ENCODE data around the gene HNRNPA3.
"Not testable (repeated sequence)": the region's sequence is repeated elsewhere in the genome, so short reads cannot be mapped to it uniquely, and the experiment has no call there.

HNRNPA3 gene

GRCh38 chr2:177212106-177212890, at the start of gene HNRNPA3:
Gene HNRNPA3 (plus strand): TSS chr2:177212794. CDS start chr2:177212800, 6 bp downstream.
- DNase-seq: peak; percentile 93 to 100 (median 99)

DNA sequence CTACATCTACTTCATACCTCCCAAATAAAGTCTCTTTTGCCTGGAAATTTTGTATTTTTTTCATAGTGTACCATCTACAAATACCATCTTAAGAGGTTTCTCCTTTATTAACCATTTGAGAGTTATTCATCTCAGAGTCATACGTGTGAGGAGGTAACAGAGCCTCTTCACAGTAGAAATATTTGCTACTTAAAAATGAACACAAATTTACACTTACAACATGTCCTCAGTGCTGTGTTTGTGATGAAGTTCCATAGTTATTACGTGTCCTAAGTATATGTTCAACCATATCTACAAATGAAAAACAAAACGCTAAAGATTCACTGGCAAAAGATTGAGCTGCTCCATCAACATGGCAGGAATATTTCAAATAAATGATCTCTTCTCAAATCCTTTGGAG, 48.5 kb upstream of the HNRNPA3 start:
- no peak for DNase-seq

- DNase-seq: peak in 55 of 56 donors; percentile 11 to 93 (median 77)
Measured at GRCh38 chr2:177164584-177165052, 48.0 kb upstream of the HNRNPA3 start.

DNA sequence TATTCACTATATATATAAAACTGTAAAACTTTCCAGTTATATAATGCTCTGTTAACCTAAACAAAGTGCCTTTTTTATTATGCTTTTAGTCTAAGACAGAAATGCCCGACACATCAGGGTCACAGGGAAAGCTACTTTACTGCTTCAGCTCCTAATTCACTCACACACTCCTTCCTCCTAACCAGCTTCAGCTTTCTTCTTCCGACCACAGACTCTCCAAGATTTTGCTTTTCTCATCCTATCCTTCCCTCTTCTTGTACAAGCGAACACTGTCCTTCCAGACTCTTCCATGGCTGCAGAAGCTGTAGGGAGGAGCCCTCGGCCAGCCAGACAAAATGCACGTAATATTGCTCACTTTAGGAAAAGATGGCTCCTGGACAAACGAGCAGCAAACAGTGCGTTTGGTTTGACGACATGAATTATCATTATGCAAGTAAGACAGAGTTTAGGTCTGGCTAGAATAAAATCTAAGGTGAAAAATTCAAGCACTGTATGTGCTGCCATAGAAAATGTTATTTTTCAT, 47.5 kb upstream of the HNRNPA3 start:
- peak in 47 of 56 donors; percentile 5 to 78 (median 38) for DNase-seq

GRCh38 chr2:177165721-177166711, 46.6 kb upstream of the HNRNPA3 start:
- DNase-seq: peak in 17 of 56 donors; percentile 3 to 43 (median 14)

- DNase-seq: no peak
Measured at GRCh38 chr2:177169810-177170514, 42.6 kb upstream of the HNRNPA3 start.

- no peak for DNase-seq
Measured at GRCh38 chr2:177171418-177171865, 41.2 kb upstream of the HNRNPA3 start.

- no peak for DNase-seq
Measured at GRCh38 chr2:177172034-177172880, 40.3 kb upstream of the HNRNPA3 start.

DNA sequence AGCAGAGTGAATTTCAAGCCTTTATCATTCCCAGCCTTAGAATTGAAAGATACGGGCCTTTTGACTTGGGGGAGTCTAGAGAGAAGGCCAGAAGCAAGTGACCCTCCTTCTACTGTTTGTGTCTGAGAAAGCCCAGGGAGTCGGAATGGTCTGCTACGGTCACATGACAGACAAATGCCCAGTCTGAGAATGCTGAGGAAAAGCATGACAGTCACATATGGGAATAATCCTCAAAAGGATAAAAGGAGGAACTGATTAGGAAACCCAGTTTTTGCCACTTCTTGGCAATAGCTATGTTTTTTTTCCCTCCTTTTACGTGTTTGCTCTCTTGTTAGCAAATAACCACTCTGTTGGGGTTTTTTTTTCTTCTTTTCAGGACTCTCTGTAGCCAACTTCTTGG, 38.1 kb upstream of the HNRNPA3 start:
- no peak for DNase-seq

GRCh38 chr2:177175917-177176668, 36.5 kb upstream of the HNRNPA3 start:
- no peak for DNase-seq

GRCh38 chr2:177178797-177179196, 33.8 kb upstream of the HNRNPA3 start:
- DNase-seq: no peak

GRCh38 chr2:177179227-177179626, 33.4 kb upstream of the HNRNPA3 start:
- no peak for DNase-seq

GRCh38 chr2:177179671-177180070, 32.9 kb upstream of the HNRNPA3 start:
- not testable (repeated sequence) for DNase-seq

- DNase-seq: no peak
Measured at GRCh38 chr2:177180269-177181000, 32.2 kb upstream of the HNRNPA3 start.

DNA sequence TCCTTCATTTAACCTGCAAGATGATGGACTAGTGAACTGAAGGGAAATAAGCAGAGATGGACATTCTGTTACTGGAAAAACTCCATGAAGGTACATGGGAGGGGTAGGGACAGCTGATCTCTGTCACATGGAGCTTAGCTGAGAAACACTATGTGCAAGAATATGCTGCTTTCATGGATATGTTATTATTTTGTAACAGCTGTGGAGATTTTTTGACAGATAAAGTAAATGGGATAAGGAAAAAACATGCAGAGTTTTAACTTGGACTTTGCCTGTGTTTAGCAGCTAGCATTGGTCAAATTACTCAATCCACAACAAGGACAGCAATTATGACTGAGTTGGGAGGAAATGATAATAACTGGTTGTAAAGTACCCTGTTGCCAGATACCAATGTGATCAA, 28.7 kb upstream of the HNRNPA3 start:
- no peak for DNase-seq

DNA sequence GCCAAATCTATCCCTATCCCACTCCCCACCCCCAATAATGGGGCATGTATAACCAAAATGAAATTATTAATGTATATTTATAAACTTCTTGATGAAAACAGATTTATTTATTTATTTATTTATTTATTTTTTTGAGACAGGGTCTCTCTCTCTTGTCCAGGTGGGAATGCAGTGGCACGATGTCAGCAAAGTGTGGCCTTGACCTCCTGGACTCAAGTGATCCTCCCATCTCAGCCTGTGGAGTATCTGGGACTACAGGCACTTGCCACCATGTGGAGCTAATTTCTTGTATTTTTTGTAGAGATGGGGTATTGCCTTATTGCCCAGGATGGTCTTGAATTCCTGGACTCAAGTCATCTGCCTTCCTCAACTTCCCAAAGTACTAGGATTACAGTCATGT, 28.0 kb upstream of the HNRNPA3 start:
- no peak for DNase-seq

DNA sequence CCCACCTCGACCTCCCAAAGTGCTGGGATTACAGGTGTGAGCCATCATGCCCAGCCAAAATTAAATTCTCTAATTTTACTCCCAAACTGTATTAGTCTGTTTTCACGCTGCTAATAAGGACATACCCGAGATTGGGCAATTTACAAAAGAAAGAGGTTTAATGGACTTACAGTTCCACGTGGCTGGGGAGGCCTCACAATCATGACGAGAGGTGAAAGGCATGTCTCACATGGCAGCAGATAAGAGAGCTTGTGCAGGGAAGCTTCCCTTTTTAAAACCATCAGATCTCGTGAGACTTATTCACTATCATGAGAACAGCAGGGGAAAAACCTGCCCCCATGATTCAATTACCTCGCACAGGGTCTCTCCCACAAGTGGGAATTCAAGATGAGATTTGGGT, 26.6 kb upstream of the HNRNPA3 start:
- not testable (repeated sequence) for DNase-seq

DNA sequence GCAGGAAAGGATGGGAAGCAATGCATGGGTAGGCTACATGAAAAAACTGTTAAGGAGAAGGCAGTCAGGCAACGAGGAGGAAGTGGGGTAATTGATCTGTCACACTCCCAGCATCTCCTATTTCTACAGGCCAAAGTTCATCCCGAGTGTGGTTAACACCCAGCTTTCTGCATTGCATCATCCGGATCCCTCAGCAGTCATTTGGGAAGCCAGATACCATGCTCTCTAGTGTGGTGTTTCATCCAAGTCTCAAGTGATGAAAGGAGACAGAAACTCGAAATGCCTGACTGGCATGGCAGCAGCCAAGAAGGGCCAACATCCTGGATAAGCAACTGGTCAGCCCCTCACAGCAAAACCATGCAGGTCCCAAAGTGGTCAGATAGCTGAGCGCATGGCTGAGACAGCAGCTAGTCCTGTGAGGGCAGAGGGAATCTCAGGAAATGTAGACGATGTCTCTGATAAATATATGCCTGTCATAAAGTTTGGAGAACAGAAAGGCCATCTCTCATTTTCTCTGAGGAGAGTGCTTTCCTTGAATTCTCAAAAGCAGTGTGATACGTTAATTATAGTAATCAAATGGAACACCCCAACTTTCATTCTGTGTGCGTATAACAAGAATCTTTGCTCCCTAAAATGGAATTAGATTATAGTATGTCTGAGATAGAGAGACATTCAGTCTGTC, 24.8 kb upstream of the HNRNPA3 start:
- no peak for DNase-seq
